H9 (cell line): ENCODE measurements around the gene AIMP1. TPM values are rescaled to one million over a fixed set of nuclear protein-coding genes. Genes with fewer than 3 reads are reported as not detected.

Source experiments
- DNase-seq: peaks from one replicate; pipeline ENCODE4 v3.0.0-alpha.2; 2017
- H2AFZ ChIP-seq: one replicate; pipeline ENCODE4 v1.6.1; 2013; ENCODE audit warnings: mild to moderate bottlenecking, low read length, control low read depth, moderate library complexity
- H2AK5ac ChIP-seq: 2 replicates; pipeline ENCODE4 v1.6.1; 2013; ENCODE audit warnings: low read length, control low read depth, mixed read lengths; ENCODE audit not compliant: insufficient read length
- H2BK120ac ChIP-seq: one replicate; pipeline ENCODE4 v1.6.1; 2013; ENCODE audit warnings: low read depth, mild to moderate bottlenecking, low read length, control low read depth, inconsistent platforms; ENCODE audit not compliant: poor library complexity, severe bottlenecking
- H2BK12ac ChIP-seq: 2 replicates; pipeline ENCODE4 v1.6.1; 2013; ENCODE audit warnings: low read length, control low read depth, mixed read lengths, low read depth; ENCODE audit not compliant: insufficient read length
- H2BK15ac ChIP-seq: 2 replicates; pipeline ENCODE4 v1.6.1; 2013; ENCODE audit warnings: low read depth, low read length, control low read depth
- H2BK20ac ChIP-seq: one replicate; pipeline ENCODE4 v1.6.1; 2013; ENCODE audit warnings: low read depth, mild to moderate bottlenecking, low read length, control low read depth, inconsistent platforms; ENCODE audit not compliant: poor library complexity, severe bottlenecking
- H2BK5ac ChIP-seq: 2 replicates; pipeline ENCODE4 v1.6.1; 2013; ENCODE audit warnings: low read length, control low read depth, mixed read lengths; ENCODE audit not compliant: insufficient read length
- H3K14ac ChIP-seq: 2 replicates; pipeline ENCODE4 v1.6.1; 2013; ENCODE audit warnings: low read length, control low read depth; ENCODE audit not compliant: insufficient read depth
- H3K18ac ChIP-seq: 2 replicates; pipeline ENCODE4 v1.6.1; 2013; ENCODE audit warnings: low read depth, mild to moderate bottlenecking, mixed read lengths, low read length, control low read depth; ENCODE audit not compliant: insufficient read length
- H3K23ac ChIP-seq: 2 replicates; pipeline ENCODE4 v1.6.1; 2013; ENCODE audit warnings: low read length, control low read depth, mixed read lengths, low read depth; ENCODE audit not compliant: insufficient read length
- H3K23me2 ChIP-seq: 2 replicates; pipeline ENCODE4 v1.6.1; 2013; ENCODE audit warnings: low read depth, mild to moderate bottlenecking, mixed read lengths, low read length, control low read depth; ENCODE audit not compliant: insufficient read length, poor library complexity, severe bottlenecking
- H3K27ac ChIP-seq: 2 replicates; pipeline ENCODE4 v1.5.1; 2013; ENCODE audit warnings: low read length, control low read depth, mixed read lengths, low read depth; ENCODE audit not compliant: insufficient read length
- H3K27me3 ChIP-seq: 2 replicates; pipeline ENCODE4 v1.6.1; 2013; ENCODE audit warnings: low read length, control low read depth, inconsistent platforms; ENCODE audit not compliant: insufficient read depth
- H3K4ac ChIP-seq: 2 replicates; pipeline ENCODE4 v1.6.1; 2013; ENCODE audit warnings: low read depth, mild to moderate bottlenecking, control low read depth, inconsistent platforms, low read length, moderate library complexity
- H3K4me1 ChIP-seq: 2 replicates; pipeline ENCODE4 v1.6.1; 2013; ENCODE audit warnings: low read length, control low read depth, inconsistent platforms; ENCODE audit not compliant: insufficient read depth
- H3K4me2 ChIP-seq: 2 replicates; pipeline ENCODE4 v1.6.1; 2013; ENCODE audit warnings: low read length, control low read depth, mixed read lengths; ENCODE audit not compliant: insufficient read length, insufficient read depth
- H3K56ac ChIP-seq: 2 replicates; pipeline ENCODE4 v1.6.1; 2013; ENCODE audit warnings: low read depth, mild to moderate bottlenecking, mixed read lengths, low read length, control low read depth; ENCODE audit not compliant: insufficient read length
- H3K79me1 ChIP-seq: 2 replicates; pipeline ENCODE4 v1.6.1; 2013; ENCODE audit warnings: low read depth, mild to moderate bottlenecking, moderate library complexity, low read length, control low read depth, inconsistent platforms; ENCODE audit not compliant: insufficient read depth, poor library complexity, severe bottlenecking
- H3K79me2 ChIP-seq: 2 replicates; pipeline ENCODE4 v1.6.1; 2013; ENCODE audit warnings: low read length, control low read depth, inconsistent platforms; ENCODE audit not compliant: insufficient read depth
- H3K9ac ChIP-seq: 2 replicates; pipeline ENCODE4 v1.6.1; 2013; ENCODE audit warnings: low read length, control low read depth, mixed read lengths; ENCODE audit not compliant: insufficient read length; ENCODE audit errors: extremely low read depth
- H3K9me3 ChIP-seq: one replicate; pipeline ENCODE4 v1.6.1; 2013; ENCODE audit warnings: low read depth, low read length, inconsistent platforms; ENCODE audit not compliant: control insufficient read depth
- H3T11ph ChIP-seq: one replicate; pipeline ENCODE4 v1.6.1; 2013; ENCODE audit warnings: mild to moderate bottlenecking, low read length, control low read depth, inconsistent platforms
- H4K20me1 ChIP-seq: one replicate; pipeline ENCODE4 v1.6.1; 2013; ENCODE audit not compliant: control insufficient read depth, insufficient read length, insufficient read depth
- H4K5ac ChIP-seq: 2 replicates; pipeline ENCODE4 v1.6.1; 2013; ENCODE audit warnings: low read depth, mild to moderate bottlenecking, mixed read lengths, low read length, control low read depth; ENCODE audit not compliant: insufficient read length
- H4K8ac ChIP-seq: replicated peaks from 2 replicates; pipeline ENCODE4 v1.6.1; 2013; ENCODE audit warnings: low read length, control low read depth, mixed read lengths, low read depth; ENCODE audit not compliant: insufficient read length
- H4K91ac ChIP-seq: 2 replicates; pipeline ENCODE4 v1.6.1; 2013; ENCODE audit warnings: low read depth, mild to moderate bottlenecking, moderate library complexity, mixed read lengths, low read length, control low read depth; ENCODE audit not compliant: insufficient read length
- H3K27ac Mint-ChIP-seq, 3 experiments: 2 replicates in 2 of 3; 3 replicates in 1 of 3; pipeline ENCODE4 v1.8.0; 2020 to 2021; ENCODE audit warnings: mixed read lengths in 3 of 3, mild to moderate bottlenecking in 1 of 3, moderate library complexity in 1 of 3
- H3K27me3 Mint-ChIP-seq: 2 replicates; pipeline ENCODE4 v1.8.0; 2021; ENCODE audit warnings: low read depth, mild to moderate bottlenecking, moderate library complexity, mixed read lengths
- H3K36me3 Mint-ChIP-seq, 3 experiments: 2 replicates in 2 of 3; 3 replicates in 1 of 3; pipeline ENCODE4 v1.8.0; 2020 to 2021; ENCODE audit warnings: low read depth in 3 of 3, mixed read lengths in 3 of 3; ENCODE audit not compliant: insufficient read depth in 1 of 3
- H3K4me1 Mint-ChIP-seq, 2 experiments: 2 replicates each; pipeline ENCODE4 v1.8.0; 2020; ENCODE audit warnings: mixed read lengths in 2 of 2
- H3K4me3 Mint-ChIP-seq, 2 experiments: 2 replicates in 1 of 2; 3 replicates in 1 of 2; pipeline ENCODE4 v1.8.0; 2020 to 2021; ENCODE audit warnings: mild to moderate bottlenecking in 2 of 2, mixed read lengths in 2 of 2, moderate library complexity in 1 of 2
- H3K9me3 Mint-ChIP-seq, 2 experiments: 2 replicates in 1 of 2; 3 replicates in 1 of 2; pipeline ENCODE4 v1.8.0; 2020; ENCODE audit warnings: mild to moderate bottlenecking in 2 of 2, mixed read lengths in 2 of 2, moderate library complexity in 1 of 2
- CTCF ChIP-seq: fragments of 200-600 bp; sonication (generic); conservative IDR thresholded peaks from 3 replicates; pipeline ENCODE4 v1.8.0; 2021; ENCODE audit warnings: antibody characterized with exemption, mild to moderate bottlenecking
- WGBS: extraction: QIAGEN DNeasy Blood & Tissue Kit; methylation state at CpG from one replicate; pipeline ENCODE4 v1.1.7; 2013; ENCODE audit warnings: missing lambda C conversion rate, low lambda C conversion rate, mixed read lengths; ENCODE audit not compliant: insufficient read length; ENCODE audit errors: extremely low coverage; 5-methylcytosine and 5-hydroxymethylcytosine counted together
- total RNA-seq: library from RNA; stranded (reverse); gene quantifications from 2 replicates; pipeline ENCODE4 v1.2.1, GENCODE V29; 2021

Gene AIMP1
- total RNA-seq, 1 experiment from 2014 or later, result 36.8 TPM

GRCh38 chr4:106344647-106344970, 28.3 kb downstream of the AIMP1 start:
- Histone ChIP-seq H3K14ac (no peak overlapping the region), H3K4me1 (no peaks in the 10 kb centered on the region), H4K91ac (no peak overlapping the region), H2BK12ac (no peak overlapping the region), H2BK15ac (no peak overlapping the region), H3K18ac (no peak overlapping the region), H4K8ac (no peak overlapping the region), H3K23ac (no peak overlapping the region), H3K9me3 (no peaks in the 10 kb centered on the region), H3K79me2 (no peaks in the 10 kb centered on the region), H3T11ph (no peak overlapping the region), H3K27ac (no peak overlapping the region), H4K5ac (no peak overlapping the region), H3K23me2 (no peaks in the 10 kb centered on the region), H3K79me1 (no peaks in the 10 kb centered on the region), H2BK5ac (no peak overlapping the region), H3K56ac (no peak overlapping the region), H3K4me2 (no peak overlapping the region), H2AFZ (no peak overlapping the region), H2AK5ac (no peak overlapping the region), H2BK20ac (no peak overlapping the region), H3K27me3 (no peaks in the 10 kb centered on the region), H3K9ac (no peak overlapping the region), H2BK120ac (no peak overlapping the region), H4K20me1 (no peaks in the 10 kb centered on the region), H3K4ac (no peak overlapping the region)
- TF ChIP-seq CTCF, result no peak
- no peaks in the 10 kb centered on the region for H3K9me3 Mint-ChIP-seq
- WGBS, result no CpG with 5 or more reads among the region's 1 CpG
- no peaks in the 10 kb centered on the region for H3K27me3 Mint-ChIP-seq
- peaks cover 5 to 6% of the 10 kb centered on the region in 2 experiments for H3K4me1 Mint-ChIP-seq
- H3K27ac Mint-ChIP-seq, result peak overlapping the region in 1 of 3 experiments; percentile 2; a peak in 2 of 7 replicates
- DNase-seq, result no peak
- no peak overlapping the region for H3K4me3 Mint-ChIP-seq
- peaks cover 4 to 10% (median 8%) of the 10 kb centered on the region in 3 experiments; a peak in 4 of 7 replicates for H3K36me3 Mint-ChIP-seq
